22Rv1 (cell line): Measurements from ENCODE around the gene GSG1L2.

Experiments used
- H3K27ac ChIP-seq: fragments of 450-650 bp; 2 replicates; pipeline ENCODE4 v1.5.1; 2017
- ZFX ChIP-seq: fragments of 450-650 bp; IDR thresholded peaks from 2 replicates; pipeline ENCODE4 v1.6.1; 2017; ENCODE audit warnings: antibody characterized with exemption, borderline replicate concordance
- TF ChIP-seq, protein P1 (sequence below): fragments of 450-650 bp; IDR thresholded peaks from 2 replicates; pipeline ENCODE4 v1.5.1; 2017; ENCODE audit warnings: mild to moderate bottlenecking

Gene GSG1L2

DNA sequence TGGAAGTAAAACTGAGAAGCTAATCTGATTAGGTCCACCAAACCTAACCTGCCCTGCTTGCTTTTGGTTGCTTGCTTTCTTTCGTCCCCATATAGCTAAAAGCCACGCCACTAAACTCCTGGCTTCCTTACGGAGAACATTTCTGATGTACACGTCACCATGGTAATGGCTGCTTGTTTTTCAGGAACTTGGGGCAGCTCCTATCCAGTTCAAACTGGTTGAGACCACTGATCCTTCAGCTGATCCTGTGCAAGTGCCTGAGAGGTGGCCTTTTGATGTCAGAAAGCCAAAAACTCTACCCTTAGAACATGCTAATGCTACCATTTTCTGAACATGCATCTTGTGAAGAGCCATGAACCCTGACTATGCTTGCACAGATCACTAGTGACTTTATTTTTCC lies 16.1 kb downstream of the GSG1L2 start:
- H3K27ac ChIP-seq: no peak overlapping the region
- TF ChIP-seq ZFX: no peak
- TF ChIP-seq, protein P1, sequence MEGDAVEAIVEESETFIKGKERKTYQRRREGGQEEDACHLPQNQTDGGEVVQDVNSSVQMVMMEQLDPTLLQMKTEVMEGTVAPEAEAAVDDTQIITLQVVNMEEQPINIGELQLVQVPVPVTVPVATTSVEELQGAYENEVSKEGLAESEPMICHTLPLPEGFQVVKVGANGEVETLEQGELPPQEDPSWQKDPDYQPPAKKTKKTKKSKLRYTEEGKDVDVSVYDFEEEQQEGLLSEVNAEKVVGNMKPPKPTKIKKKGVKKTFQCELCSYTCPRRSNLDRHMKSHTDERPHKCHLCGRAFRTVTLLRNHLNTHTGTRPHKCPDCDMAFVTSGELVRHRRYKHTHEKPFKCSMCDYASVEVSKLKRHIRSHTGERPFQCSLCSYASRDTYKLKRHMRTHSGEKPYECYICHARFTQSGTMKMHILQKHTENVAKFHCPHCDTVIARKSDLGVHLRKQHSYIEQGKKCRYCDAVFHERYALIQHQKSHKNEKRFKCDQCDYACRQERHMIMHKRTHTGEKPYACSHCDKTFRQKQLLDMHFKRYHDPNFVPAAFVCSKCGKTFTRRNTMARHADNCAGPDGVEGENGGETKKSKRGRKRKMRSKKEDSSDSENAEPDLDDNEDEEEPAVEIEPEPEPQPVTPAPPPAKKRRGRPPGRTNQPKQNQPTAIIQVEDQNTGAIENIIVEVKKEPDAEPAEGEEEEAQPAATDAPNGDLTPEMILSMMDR: no peak

- TF ChIP-seq, protein P1: no peak
- no peak for TF ChIP-seq ZFX
- H3K27ac ChIP-seq: no peak overlapping the region
These were observed 19.2 kb downstream of the GSG1L2 start for GRCh38 chr17:9802697-9803096.

DNA sequence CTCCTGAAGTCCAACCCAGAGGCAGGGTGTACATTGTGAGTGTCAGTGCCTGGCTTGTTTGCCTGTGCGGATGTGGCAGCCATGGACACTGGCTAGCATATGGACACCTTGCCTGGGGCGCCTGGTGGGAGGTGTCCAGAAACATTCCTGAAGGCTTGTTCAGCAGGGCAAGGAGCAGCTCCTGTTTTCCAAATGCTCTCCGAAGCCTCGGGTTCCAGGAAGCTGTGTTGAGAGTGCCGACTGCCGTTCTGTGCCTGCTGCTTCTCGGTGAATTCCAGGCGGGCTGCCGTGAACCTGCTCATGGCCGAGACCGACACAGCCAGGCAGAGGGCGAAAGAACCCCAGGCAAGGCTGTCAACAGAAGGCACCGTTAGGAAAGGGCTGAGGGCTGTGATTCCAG lies 19.6 kb downstream of the GSG1L2 start:
- H3K27ac ChIP-seq: no peak overlapping the region
- TF ChIP-seq, protein P1: no peak
- no peak for TF ChIP-seq ZFX

GRCh38 chr17:9801505-9801904 lies 20.4 kb downstream of the GSG1L2 start:
- no peak for TF ChIP-seq ZFX
- TF ChIP-seq, protein P1: no peak
- no peak overlapping the region for H3K27ac ChIP-seq

GRCh38 chr17:9798724-9799123 lies 23.2 kb downstream of the GSG1L2 start:
- no peak for TF ChIP-seq ZFX
- TF ChIP-seq, protein P1: no peak
- no peak overlapping the region for H3K27ac ChIP-seq

GRCh38 chr17:9798008-9798407 lies 23.9 kb downstream of the GSG1L2 start:
- no peak overlapping the region for H3K27ac ChIP-seq
- TF ChIP-seq, protein P1: no peak
- no peak for TF ChIP-seq ZFX

- H3K27ac ChIP-seq: no peak overlapping the region
- TF ChIP-seq ZFX: no peak
- TF ChIP-seq, protein P1: no peak
These were observed 29.6 kb downstream of the GSG1L2 start for GRCh38 chr17:9792181-9792840.
